ENCODE results near the gene HSPB2.
A peak's percentile ranks its signal among the peaks of the same experiment; 100 is the strongest.

The HSPB2 gene

DNA sequence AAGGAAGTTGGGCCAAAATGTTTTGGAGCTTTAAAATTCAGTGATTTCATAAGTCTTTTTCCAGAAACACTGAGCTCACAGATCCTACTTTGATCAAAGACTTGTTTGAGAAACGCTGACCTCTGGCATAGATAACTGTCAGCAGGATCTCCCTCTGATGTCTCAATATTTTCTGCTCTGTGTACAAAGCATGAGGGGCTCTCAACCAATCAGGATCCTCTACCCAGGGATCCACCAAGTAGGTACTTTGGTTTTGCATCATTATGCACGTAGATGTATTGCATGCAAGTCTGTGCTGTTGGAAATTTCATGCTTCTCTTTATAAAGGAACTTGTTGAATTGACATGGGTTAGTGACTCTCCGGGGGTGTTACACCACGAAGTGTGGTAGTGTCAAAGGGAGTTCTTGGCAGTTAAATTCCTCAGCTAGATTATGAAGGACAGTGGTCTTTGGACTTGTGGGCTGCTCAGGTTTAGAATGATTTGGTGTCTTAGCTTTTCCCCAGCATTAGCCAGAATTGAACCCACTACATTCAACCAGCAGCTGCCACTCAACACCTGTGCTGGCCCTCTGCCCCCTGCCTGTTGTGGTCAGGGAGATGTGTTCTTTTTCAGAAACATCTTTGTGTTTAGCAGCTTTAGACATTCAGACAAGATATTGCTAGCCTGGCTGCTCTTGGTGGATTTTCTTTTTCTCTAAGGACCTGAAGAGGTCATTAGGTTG, 22.9 kb downstream of the HSPB2 start:
- TF ChIP-seq, protein P1, sequence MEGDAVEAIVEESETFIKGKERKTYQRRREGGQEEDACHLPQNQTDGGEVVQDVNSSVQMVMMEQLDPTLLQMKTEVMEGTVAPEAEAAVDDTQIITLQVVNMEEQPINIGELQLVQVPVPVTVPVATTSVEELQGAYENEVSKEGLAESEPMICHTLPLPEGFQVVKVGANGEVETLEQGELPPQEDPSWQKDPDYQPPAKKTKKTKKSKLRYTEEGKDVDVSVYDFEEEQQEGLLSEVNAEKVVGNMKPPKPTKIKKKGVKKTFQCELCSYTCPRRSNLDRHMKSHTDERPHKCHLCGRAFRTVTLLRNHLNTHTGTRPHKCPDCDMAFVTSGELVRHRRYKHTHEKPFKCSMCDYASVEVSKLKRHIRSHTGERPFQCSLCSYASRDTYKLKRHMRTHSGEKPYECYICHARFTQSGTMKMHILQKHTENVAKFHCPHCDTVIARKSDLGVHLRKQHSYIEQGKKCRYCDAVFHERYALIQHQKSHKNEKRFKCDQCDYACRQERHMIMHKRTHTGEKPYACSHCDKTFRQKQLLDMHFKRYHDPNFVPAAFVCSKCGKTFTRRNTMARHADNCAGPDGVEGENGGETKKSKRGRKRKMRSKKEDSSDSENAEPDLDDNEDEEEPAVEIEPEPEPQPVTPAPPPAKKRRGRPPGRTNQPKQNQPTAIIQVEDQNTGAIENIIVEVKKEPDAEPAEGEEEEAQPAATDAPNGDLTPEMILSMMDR (conservative IDR thresholded peaks at IDR 0.05) = no peak
- peak overlapping the region; percentile 78; the same call in 1 of the 2 replicates for H3K27ac ChIP-seq

DNA sequence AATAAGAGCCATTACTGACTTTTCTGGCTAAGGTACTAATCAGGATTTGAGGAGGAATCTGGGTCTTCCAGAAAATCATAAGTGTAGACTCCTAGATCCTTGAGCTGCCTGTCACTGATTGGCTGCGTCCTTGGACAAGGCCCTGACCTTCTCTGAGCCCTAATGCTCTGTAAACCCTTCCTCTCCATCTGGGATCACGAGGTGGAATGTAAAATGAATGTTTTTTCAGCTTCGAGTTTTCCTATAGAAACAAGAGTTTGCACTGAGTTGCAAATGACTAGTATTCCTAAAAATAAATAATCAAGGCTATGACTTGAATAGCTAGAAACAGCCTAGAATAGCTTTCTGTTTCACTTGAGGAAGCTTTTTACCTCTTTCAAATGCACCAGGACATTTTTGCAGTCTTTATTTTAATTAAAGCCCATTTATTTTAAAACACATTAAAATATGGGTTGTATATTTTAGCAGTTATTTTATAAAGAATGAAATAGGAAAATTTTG, 23.6 kb downstream of the HSPB2 start:
- TF ChIP-seq, protein P1 (conservative IDR thresholded peaks at IDR 0.05) = no peak
- H3K27ac ChIP-seq = peak overlapping the region; percentile 78

DNA sequence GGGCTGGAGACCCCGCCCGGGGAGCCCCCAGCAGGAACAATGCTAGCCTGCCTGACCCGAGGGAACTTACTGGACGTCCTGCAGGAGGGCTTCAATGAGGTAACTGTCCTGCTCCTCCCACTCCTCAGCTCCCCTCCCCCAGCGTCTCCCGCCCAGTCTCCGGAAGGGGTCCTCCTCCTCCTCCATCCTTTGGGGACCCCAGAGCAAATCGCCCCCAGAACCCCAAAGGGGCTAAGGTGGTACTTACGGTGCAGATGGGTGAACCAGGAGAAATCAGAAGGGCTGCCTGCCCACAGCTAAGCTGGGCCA, 24.9 kb downstream of the HSPB2 start:
- peak overlapping the region; percentile 78 for H3K27ac ChIP-seq
- TF ChIP-seq, protein P1 (conservative IDR thresholded peaks at IDR 0.05) = no peak

DNA sequence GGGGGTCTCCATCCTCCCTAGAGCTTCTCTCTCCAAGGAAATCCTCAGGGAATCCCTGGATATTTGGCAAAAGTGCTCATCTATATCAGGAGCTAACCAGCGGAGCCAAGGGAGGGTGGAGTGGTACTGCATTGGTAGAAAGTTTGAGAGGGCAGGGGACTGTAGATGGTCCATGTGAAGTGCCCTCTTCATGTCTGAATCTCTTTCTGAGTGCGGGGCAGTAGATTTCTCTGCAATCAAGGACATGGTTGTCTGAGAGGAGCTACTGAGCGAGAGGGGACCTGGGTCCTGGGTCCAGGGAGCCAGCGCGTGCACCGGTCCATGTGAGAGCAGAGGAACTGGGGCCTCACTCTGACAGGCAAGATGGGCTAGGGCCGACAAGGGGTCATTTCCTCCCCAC, 25.3 kb downstream of the HSPB2 start:
- TF ChIP-seq, protein P1 (conservative IDR thresholded peaks at IDR 0.05) = no peak
- H3K27ac ChIP-seq = peak overlapping the region; percentile 78

DNA sequence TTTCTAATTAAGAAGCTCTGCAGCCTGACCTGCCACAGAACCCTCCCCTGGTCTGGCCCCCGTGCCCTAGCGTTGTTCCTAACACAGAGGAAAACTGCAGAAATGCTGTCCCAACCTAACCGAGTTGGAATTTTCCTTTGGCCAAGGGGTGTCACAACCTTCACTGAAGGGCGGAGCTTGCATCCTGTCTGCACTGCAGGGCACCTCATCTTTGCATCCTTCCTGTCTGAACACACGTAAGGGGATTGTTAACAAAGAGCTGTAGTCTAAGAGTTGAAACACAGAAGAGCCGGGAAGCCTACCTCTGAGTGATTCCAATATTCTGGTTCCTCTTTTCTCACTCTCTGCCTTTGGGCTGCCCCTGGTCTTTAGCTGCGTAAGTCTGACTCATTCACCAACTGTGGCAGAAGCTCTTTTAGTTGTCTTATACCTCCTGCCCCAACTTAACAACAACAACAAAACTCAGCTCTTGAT, 26.2 kb downstream of the HSPB2 start:
- TF ChIP-seq, protein P1 (conservative IDR thresholded peaks at IDR 0.05) = no peak
- no peak overlapping the region for H3K27ac ChIP-seq

DNA sequence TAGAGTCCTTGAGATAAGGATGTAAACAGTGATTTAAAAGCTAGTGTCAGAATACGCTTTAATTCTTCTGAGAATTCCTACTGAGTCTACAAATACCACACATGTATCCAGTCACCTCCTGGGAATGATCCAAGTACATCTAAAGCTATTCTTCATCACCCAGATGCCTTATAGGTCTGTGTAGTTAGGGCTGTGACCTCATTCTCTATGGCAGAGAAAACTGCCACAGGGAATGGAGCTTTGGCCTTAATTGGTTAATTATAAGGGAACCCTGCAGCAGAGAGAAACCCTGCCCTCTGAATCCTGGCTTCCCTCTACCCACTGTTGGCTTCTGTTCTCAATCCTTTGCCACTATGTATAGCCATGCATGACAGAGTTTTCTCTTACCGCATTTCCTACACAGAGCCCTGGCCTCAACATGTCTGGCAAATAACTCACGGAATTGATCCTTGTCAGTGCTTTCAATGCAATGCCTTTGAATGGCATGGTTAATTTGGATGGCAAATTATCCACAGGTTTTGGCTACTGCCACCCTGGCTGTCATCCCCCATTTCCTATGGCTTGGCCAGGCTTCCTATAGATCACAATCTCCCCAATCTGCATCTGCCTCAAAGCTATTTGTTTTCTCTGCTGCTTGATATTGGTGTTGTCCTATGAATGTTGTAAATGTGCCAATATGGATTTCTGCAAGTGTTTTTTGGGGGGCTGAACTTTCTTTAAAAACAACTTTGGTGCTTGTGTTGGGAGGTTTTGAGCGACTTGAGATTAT, 27.5 kb downstream of the HSPB2 start:
- H3K27ac ChIP-seq = no peak overlapping the region
- TF ChIP-seq, protein P1 (conservative IDR thresholded peaks at IDR 0.05) = no peak

DNA sequence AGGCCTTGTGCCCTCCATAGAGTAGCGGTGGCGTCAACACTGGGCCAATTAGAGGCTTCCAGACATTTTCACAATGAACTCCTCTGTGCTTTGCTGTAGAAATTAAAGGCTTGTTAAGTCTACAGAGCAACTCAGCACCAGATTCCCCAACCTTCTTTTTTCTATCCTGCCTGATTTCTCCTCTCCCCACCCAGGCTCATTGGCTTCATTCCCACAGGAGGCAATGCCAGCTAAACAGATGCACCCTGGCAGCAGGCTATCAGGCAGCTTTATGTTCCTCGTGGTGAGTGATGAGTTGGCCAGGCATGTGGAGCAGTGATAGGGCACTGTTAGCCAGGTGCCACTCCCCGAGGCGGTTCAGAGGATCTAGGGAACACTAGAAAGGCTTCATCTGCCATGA, 29.4 kb downstream of the HSPB2 start:
- TF ChIP-seq, protein P1 (conservative IDR thresholded peaks at IDR 0.05) = no peak
- no peak overlapping the region for H3K27ac ChIP-seq
